Measurements from ENCODE around the gene CAMK4. TPM values are rescaled to one million over a fixed set of nuclear protein-coding genes. Genes with fewer than 3 reads are reported as not detected.

CAMK4 gene
- total RNA-seq, 1 experiment from 2014 or later = 10.2 TPM

Other genes starting within 250 kb of the CAMK4 start
- gene TSLP, start 152.7 kb upstream of the CAMK4 start, total RNA-seq (2021; ENCODE audit: unreplicated experiment) = 0.34 TPM
- gene WDR36, start 132.0 kb upstream of the CAMK4 start, total RNA-seq (2021; ENCODE audit: unreplicated experiment) = 53.6 TPM

All from HCT116 (cell line).